Right lobe of liver (tissue), 6 donors: ENCODE measurements around the gene VPS18. TPM values are rescaled to one million over a fixed set of nuclear protein-coding genes. Genes with fewer than 3 reads are reported as not detected.

Experiments
- ATAC-seq, 4 donors: fragments of 200-7000 bp; cut with Tn5 transposase; one replicate each; pipeline ENCODE4 v1.9.1; 2020; ENCODE audit warnings: mild to moderate bottlenecking in 4 of 4, moderate library complexity in 4 of 4
- DNase-seq, 3 donors: peaks; one replicate each; pipeline ENCODE4 v3.0.0-alpha.2; 2020
- H3K27ac ChIP-seq, 3 donors: fragments of 200-600 bp; one replicate each; pipeline ENCODE4 v1.8.0; 2022
- H3K27me3 ChIP-seq, 2 donors: fragments of 200-600 bp; one replicate each; pipeline ENCODE4 v1.8.0; 2022
- H3K36me3 ChIP-seq, 4 donors: fragments of 200-600 bp; sonication (generic) in 1 of 4; one replicate each; pipeline versions ENCODE4 v1.5.1 to v1.8.0; 2017 to 2022; ENCODE audit warnings: control low read depth in 1 of 4
- H3K4me1 ChIP-seq, 4 donors: fragments of 200-600 bp; sonication (generic) in 1 of 4; one replicate each; pipeline versions ENCODE4 v1.5.1 to v1.8.0; 2017 to 2022; ENCODE audit warnings: control low read depth in 1 of 4
- H3K4me3 ChIP-seq, 3 donors: fragments of 200-600 bp; one replicate each; pipeline ENCODE4 v1.8.0; 2022
- H3K9me3 ChIP-seq, 4 donors: fragments of 200-600 bp; sonication (generic) in 1 of 4; one replicate each; pipeline versions ENCODE4 v1.5.1 to v1.8.0; 2017 to 2022; ENCODE audit warnings: control low read depth in 1 of 4
- CTCF ChIP-seq, 4 donors: fragments of 200-600 bp in 3 of 4; fragments of 450-650 bp in 1 of 4; IDR thresholded peaks; one replicate each; pipeline versions ENCODE4 v1.5.1 to v1.8.0; 2016 to 2022; ENCODE audit warnings: antibody characterized with exemption in 4 of 4, mild to moderate bottlenecking in 2 of 4
- POLR2A ChIP-seq: fragments of 450-650 bp; IDR thresholded peaks from one replicate; pipeline ENCODE4 v1.6.1; 2017; ENCODE audit warnings: antibody characterized with exemption, mild to moderate bottlenecking
- WGBS: methylation state at CpG from one replicate; pipeline ENCODE4 v1.1.6; 2018; ENCODE audit warnings: low coverage, low lambda C conversion rate; ENCODE audit not compliant: insufficient coverage; ENCODE audit errors: missing lambda C conversion rate; 5-methylcytosine and 5-hydroxymethylcytosine counted together
- intact Hi-C, 2 donors: fragments of 100-400 bp; cut with DNase I; formaldehyde crosslinking; loops; one replicate each; pipeline versions ENCODE4 v1.11.2 to v1.14.1; 2022
- total RNA-seq, 6 experiments: library from RNA; depleted of rRNA in 2 of 6; stranded (reverse); fragments of >200 nt in 2 of 6; fragmentation: NEBNext Ultra II Directional in 3 of 6; extraction: Animal tissue kit (Norgen Biotek cat#: 25700) in 3 of 6; gene quantifications; one replicate each; pipeline versions ENCODE4 v1.1.0 to v1.2.4, GENCODE V29; 2016 to 2023
- donor health status: DM: no; HTN: yes; CAD: no.
- donor health status: DM: no; HTN: no; CAD: no.
- donor health status: DM: no; HTN: no; CAD: no.
- donor health status: DM: no; HTN: yes; CAD: no.
- donor health status: DM: no; HTN: yes; CAD: no.

Gene VPS18
- total RNA-seq, 6 experiments from 2014 or later = 8.4 to 24.7 (median 12.9) TPM

GRCh38 chr15:40941528-40942336 lies 47.5 kb downstream of the VPS18 start:
- DNase-seq = peak; percentile 80 to 87 (median 82)
- H3K27me3 ChIP-seq = no peaks in the 10 kb centered on the region
- H3K4me1 ChIP-seq = peaks cover 0 to 31% (median 12%) of the 10 kb centered on the region in 4 donors
- peak; percentile 43 to 91 (median 68) for TF ChIP-seq CTCF (IDR thresholded peaks at IDR 0.05)
- peak; percentile 66 for TF ChIP-seq POLR2A
- H3K36me3 ChIP-seq = no peaks in the 10 kb centered on the region
- peak overlapping the region; percentile 66 to 78 (median 70) for H3K27ac ChIP-seq
- H3K9me3 ChIP-seq = no peaks in the 10 kb centered on the region
- intact Hi-C loops = no loop called here
- ATAC-seq = peak; percentile 61 to 85 (median 74)
- WGBS = 2% methylated on average over 7 of the region's 92 CpGs
- H3K4me3 ChIP-seq = peak overlapping the region; percentile 42 to 57 (median 49)

- intact Hi-C loops = no loop called here
- H3K27me3 ChIP-seq = no peaks in the 10 kb centered on the region
- ATAC-seq = no peak
- no peaks in the 10 kb centered on the region for H3K9me3 ChIP-seq
- peaks cover 0 to 24% (median 9%) of the 10 kb centered on the region in 4 donors for H3K4me1 ChIP-seq
- peak overlapping the region; percentile 42 to 57 (median 49) for H3K4me3 ChIP-seq
- WGBS = 32% methylated on average over 13 of the region's 15 CpGs
- H3K27ac ChIP-seq = peak overlapping the region; percentile 66 to 78 (median 70)
- TF ChIP-seq POLR2A = no peak
- no peak for TF ChIP-seq CTCF (IDR thresholded peaks at IDR 0.05)
- no peak for DNase-seq
- H3K36me3 ChIP-seq = no peaks in the 10 kb centered on the region
Observed at GRCh38 chr15:40942337-40942854, 48.1 kb downstream of the VPS18 start.

GRCh38 chr15:40942878-40943277 lies 48.6 kb downstream of the VPS18 start:
- ATAC-seq (no peak), DNase-seq (no peak)
- no peaks in the 10 kb centered on the region for H3K27me3 ChIP-seq
- 12% methylated on average over 5 of the region's 12 CpGs for WGBS
- H3K27ac ChIP-seq = peak overlapping the region in 1 of 3 donors; percentile 70
- H3K9me3 ChIP-seq = no peaks in the 10 kb centered on the region
- no peak for TF ChIP-seq CTCF (IDR thresholded peaks at IDR 0.05)
- no peak for TF ChIP-seq POLR2A
- H3K36me3 ChIP-seq = no peaks in the 10 kb centered on the region
- intact Hi-C loops = no loop called here
- peaks cover 0 to 22% (median 9%) of the 10 kb centered on the region in 4 donors for H3K4me1 ChIP-seq
- H3K4me3 ChIP-seq = no peak overlapping the region

- DNase-seq (no peak), ATAC-seq (no peak)
- Histone ChIP-seq H3K4me3 (no peak overlapping the region), H3K27me3 (no peaks in the 10 kb centered on the region), H3K9me3 (no peaks in the 10 kb centered on the region), H3K36me3 (no peaks in the 10 kb centered on the region), H3K4me1 (peaks cover 0 to 22% (median 9%) of the 10 kb centered on the region in 4 donors), H3K27ac (no peak overlapping the region)
- TF ChIP-seq POLR2A (no peak), CTCF (IDR thresholded peaks at IDR 0.05) (no peak)
- no CpG with 5 or more reads among the region's 9 CpGs for WGBS
- intact Hi-C loops = no loop called here
Observed at GRCh38 chr15:40943764-40944365, 49.6 kb downstream of the VPS18 start.
